HG03095 (cell line): Measurements from ENCODE around the gene PM20D1.

Experiments
- ATAC-seq: cut with Tn5 transposase; IDR thresholded peaks from one replicate; pipeline ENCODE4 v1.9.1; 2021; ENCODE audit warnings: moderate library complexity; ENCODE audit not compliant: unreplicated experiment

The PM20D1 gene

GRCh38 chr1:205780335-205780734 lies 69.6 kb downstream of the PM20D1 start:
- no peak for ATAC-seq
